HepG2 (cell line): ENCODE results near the gene TRMT10C. TPM values are rescaled to one million over a fixed set of nuclear protein-coding genes. Genes with fewer than 3 reads are reported as not detected.
A peak's percentile ranks its signal among the peaks of the same experiment; 100 is the strongest.

Source experiments
- DMAP1 ChIP-seq: IDR thresholded peaks from 2 replicates; pipeline ENCODE4 v1.6.1; 2016
- DPF2 ChIP-seq: sonication (generic); formaldehyde crosslinking; IDR thresholded peaks from 2 replicates; pipeline ENCODE4 v1.4.0; 2020; ENCODE audit warnings: mild to moderate bottlenecking, low read depth, missing genetic modification reagents, borderline replicate concordance
- FOXP1 ChIP-seq, 2 experiments: fragments of 450-650 bp in 1 of 2; IDR thresholded peaks; 2 replicates each; pipeline ENCODE4 v1.6.1; 2017 to 2018; ENCODE audit warnings: antibody characterized with exemption in 1 of 2
- GABPB1 ChIP-seq: IDR thresholded peaks from 2 replicates; pipeline ENCODE4 v1.6.1; 2016; ENCODE audit warnings: mild to moderate bottlenecking, missing genetic modification reagents, moderate library complexity, missing compliant biosample characterization
- SOX13 ChIP-seq, 3 experiments: fragments of 450-650 bp in 1 of 3; sonication (generic) in 1 of 3; formaldehyde crosslinking in 1 of 3; IDR thresholded peaks in 2 of 3; conservative IDR thresholded peaks in 1 of 3; 2 replicates each; pipeline versions ENCODE4 v1.5.0 to v1.6.1; 2016 to 2020; ENCODE audit warnings: antibody characterized with exemption in 1 of 3, mild to moderate bottlenecking in 1 of 3, missing compliant biosample characterization in 1 of 3, missing genetic modification reagents in 1 of 3, moderate library complexity in 1 of 3
- SP4 ChIP-seq: sonication (generic); formaldehyde crosslinking; IDR thresholded peaks from 2 replicates; pipeline ENCODE4 v1.8.1; 2023; ENCODE audit warnings: mild to moderate bottlenecking, missing genetic modification reagents
- ZNF562 ChIP-seq: sonication (generic); formaldehyde crosslinking; IDR thresholded peaks from 2 replicates; pipeline ENCODE4 v1.8.0; 2022; ENCODE audit warnings: missing genetic modification reagents, borderline replicate concordance
- ZNF567 ChIP-seq: sonication (generic); formaldehyde crosslinking; IDR thresholded peaks from 2 replicates; pipeline ENCODE4 v1.8.1; 2023; ENCODE audit warnings: mild to moderate bottlenecking, missing genetic modification reagents, borderline replicate concordance
- ZNF644 ChIP-seq: IDR thresholded peaks from 2 replicates; pipeline ENCODE4 v1.6.1; 2016; ENCODE audit warnings: low read depth
- ZNF780A ChIP-seq: sonication (generic); formaldehyde crosslinking; IDR thresholded peaks from 2 replicates; pipeline ENCODE4 v1.8.0; 2022; ENCODE audit warnings: mild to moderate bottlenecking, missing genetic modification reagents, moderate library complexity
- ZNF878 ChIP-seq: sonication (generic); formaldehyde crosslinking; IDR thresholded peaks from 2 replicates; pipeline ENCODE4 v1.8.1; 2023; ENCODE audit warnings: mild to moderate bottlenecking, missing genetic modification reagents, moderate library complexity
- polyA plus RNA-seq, 8 experiments: library from polyadenylated mRNA; depleted of rRNA in 3 of 8; stranded (reverse) in 7 of 8; unstranded in 1 of 8; fragments of >200 nt; fragmentation: Illumina TruSeq in 4 of 8; extraction: Trizol in 4 of 8; gene quantifications; 2 replicates each; pipeline versions ENCODE4 v1.2.1 to v1.2.3, GENCODE V29; 2011 to 2016; ENCODE audit warnings: low read depth in 4 of 8, missing spikeins in 1 of 8, mixed read lengths in 1 of 8; ENCODE audit not compliant: insufficient read depth in 1 of 8
- total RNA-seq, 5 experiments: library from RNA; depleted of rRNA; stranded (reverse); fragments of >200 nt; fragmentation: Illumina TruSeq; extraction: Trizol; gene quantifications; 2 replicates each; pipeline ENCODE4 v1.2.3, GENCODE V29; 2016; ENCODE audit warnings: low read depth in 1 of 5
- TF ChIP-seq, protein P1 (sequence below): sonication (generic); formaldehyde crosslinking; IDR thresholded peaks from 2 replicates; pipeline ENCODE4 v1.4.0; 2020; ENCODE audit warnings: mild to moderate bottlenecking, missing genetic modification reagents
- TF ChIP-seq, protein P2 (sequence below): conservative IDR thresholded peaks from 2 replicates; pipeline ENCODE4 v1.6.1; 2018; ENCODE audit warnings: missing genetic modification reagents
- TF ChIP-seq, protein P3 (sequence below): sonication (generic); formaldehyde crosslinking; IDR thresholded peaks from 2 replicates; pipeline ENCODE4 v1.4.0; 2020; ENCODE audit warnings: missing genetic modification reagents, mild to moderate bottlenecking, borderline replicate concordance
- TF ChIP-seq, protein P4 (sequence below): sonication (generic); formaldehyde crosslinking; conservative IDR thresholded peaks from 2 replicates; pipeline ENCODE4 v1.8.0; 2022; ENCODE audit warnings: mild to moderate bottlenecking, moderate library complexity, missing genetic modification reagents
- TF ChIP-seq, protein P5 (sequence below), 2 experiments: fragments of 450-650 bp in 1 of 2; sonication (generic) in 1 of 2; formaldehyde crosslinking; IDR thresholded peaks; 2 replicates each; pipeline versions ENCODE4 v1.5.0 to v1.8.0; 2020 to 2022; ENCODE audit warnings: mild to moderate bottlenecking in 1 of 2, missing genetic modification reagents in 1 of 2

Gene TRMT10C
- total and polyA plus RNA-seq, 2 of the 13 experiments (the other 11 are each of a cell fraction or from before 2014, with no cell fraction given): 10.8 to 39.2 TPM

DNA sequence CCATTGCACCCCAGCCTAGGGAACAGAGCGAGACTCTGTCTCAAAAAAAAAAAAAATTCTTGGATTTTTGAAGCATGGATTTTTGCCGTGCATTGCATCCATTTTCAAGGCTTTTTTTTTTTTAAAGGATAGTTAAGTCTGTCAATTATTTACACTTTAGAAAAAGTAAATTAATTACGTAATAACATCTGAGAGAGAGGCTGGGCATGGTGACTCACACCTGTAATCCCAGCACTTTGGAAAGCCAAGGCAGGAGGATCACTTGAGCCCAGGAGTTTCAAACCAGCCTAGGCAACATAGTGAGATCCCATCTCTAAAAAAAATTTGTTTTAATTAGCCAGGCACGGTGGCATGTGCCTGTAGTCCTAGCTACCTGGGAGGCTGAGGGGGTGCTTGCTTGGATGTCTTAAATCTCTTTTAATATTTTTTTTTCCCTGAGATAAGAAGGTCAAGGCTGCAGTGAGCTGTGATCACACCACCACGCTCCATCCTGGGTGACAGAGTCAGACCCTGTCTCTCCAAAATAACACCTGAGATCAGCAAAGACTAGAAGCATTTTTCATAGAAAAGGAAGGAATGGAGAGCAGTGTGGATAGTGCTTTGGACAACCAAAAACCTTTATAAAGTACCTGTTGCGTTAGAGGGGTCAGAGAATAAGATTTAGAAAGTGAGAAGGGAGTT lies 41.8 kb upstream of the TRMT10C start (continued):
- TF ChIP-seq, protein P1, sequence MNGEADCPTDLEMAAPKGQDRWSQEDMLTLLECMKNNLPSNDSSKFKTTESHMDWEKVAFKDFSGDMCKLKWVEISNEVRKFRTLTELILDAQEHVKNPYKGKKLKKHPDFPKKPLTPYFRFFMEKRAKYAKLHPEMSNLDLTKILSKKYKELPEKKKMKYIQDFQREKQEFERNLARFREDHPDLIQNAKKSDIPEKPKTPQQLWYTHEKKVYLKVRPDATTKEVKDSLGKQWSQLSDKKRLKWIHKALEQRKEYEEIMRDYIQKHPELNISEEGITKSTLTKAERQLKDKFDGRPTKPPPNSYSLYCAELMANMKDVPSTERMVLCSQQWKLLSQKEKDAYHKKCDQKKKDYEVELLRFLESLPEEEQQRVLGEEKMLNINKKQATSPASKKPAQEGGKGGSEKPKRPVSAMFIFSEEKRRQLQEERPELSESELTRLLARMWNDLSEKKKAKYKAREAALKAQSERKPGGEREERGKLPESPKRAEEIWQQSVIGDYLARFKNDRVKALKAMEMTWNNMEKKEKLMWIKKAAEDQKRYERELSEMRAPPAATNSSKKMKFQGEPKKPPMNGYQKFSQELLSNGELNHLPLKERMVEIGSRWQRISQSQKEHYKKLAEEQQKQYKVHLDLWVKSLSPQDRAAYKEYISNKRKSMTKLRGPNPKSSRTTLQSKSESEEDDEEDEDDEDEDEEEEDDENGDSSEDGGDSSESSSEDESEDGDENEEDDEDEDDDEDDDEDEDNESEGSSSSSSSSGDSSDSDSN (CRISPR knock-in tag): no peak
- TF ChIP-seq ZNF878 (CRISPR knock-in tag) (peak; percentile 54; the same call in 1 of the 2 replicates), ZNF562 (CRISPR knock-in tag) (no peak), SOX13 (IDR thresholded peaks at IDR 0.05) (no peak), SOX13 (CRISPR knock-in tag; conservative IDR thresholded peaks at IDR 0.05 in 1 of 2, IDR thresholded peaks at IDR 0.05 in 1 of 2) (peak in 1 of 2 experiments; percentile 29; a peak in 1 of 4 replicates), DPF2 (no peak), SP4 (CRISPR knock-in tag) (no peak), FOXP1 (IDR thresholded peaks at IDR 0.05) (no peak), FOXP1 (CRISPR knock-in tag; IDR thresholded peaks at IDR 0.05) (peak; percentile 45; the same call in 1 of the 2 replicates), DMAP1 (no peak), GABPB1 (no peak), ZNF644 (CRISPR knock-in tag) (peak; percentile 28; the same call in 1 of the 2 replicates), ZNF567 (CRISPR knock-in tag) (no peak), ZNF780A (CRISPR knock-in tag) (no peak)
- TF ChIP-seq, protein P2, sequence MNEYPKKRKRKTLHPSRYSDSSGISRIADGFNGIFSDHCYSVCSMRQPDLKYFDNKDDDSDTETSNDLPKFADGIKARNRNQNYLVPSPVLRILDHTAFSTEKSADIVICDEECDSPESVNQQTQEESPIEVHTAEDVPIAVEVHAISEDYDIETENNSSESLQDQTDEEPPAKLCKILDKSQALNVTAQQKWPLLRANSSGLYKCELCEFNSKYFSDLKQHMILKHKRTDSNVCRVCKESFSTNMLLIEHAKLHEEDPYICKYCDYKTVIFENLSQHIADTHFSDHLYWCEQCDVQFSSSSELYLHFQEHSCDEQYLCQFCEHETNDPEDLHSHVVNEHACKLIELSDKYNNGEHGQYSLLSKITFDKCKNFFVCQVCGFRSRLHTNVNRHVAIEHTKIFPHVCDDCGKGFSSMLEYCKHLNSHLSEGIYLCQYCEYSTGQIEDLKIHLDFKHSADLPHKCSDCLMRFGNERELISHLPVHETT: no peak
- TF ChIP-seq, protein P3, sequence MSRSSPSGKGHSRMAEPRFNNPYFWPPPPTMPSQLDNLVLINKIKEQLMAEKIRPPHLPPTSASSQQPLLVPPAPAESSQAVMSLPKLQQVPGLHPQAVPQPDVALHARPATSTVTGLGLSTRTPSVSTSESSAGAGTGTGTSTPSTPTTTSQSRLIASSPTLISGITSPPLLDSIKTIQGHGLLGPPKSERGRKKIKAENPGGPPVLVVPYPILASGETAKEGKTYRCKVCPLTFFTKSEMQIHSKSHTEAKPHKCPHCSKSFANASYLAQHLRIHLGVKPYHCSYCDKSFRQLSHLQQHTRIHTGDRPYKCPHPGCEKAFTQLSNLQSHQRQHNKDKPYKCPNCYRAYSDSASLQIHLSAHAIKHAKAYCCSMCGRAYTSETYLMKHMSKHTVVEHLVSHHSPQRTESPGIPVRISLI (CRISPR knock-in tag): peak; percentile 83; the same call in 1 of the 2 replicates
- TF ChIP-seq, protein P4, sequence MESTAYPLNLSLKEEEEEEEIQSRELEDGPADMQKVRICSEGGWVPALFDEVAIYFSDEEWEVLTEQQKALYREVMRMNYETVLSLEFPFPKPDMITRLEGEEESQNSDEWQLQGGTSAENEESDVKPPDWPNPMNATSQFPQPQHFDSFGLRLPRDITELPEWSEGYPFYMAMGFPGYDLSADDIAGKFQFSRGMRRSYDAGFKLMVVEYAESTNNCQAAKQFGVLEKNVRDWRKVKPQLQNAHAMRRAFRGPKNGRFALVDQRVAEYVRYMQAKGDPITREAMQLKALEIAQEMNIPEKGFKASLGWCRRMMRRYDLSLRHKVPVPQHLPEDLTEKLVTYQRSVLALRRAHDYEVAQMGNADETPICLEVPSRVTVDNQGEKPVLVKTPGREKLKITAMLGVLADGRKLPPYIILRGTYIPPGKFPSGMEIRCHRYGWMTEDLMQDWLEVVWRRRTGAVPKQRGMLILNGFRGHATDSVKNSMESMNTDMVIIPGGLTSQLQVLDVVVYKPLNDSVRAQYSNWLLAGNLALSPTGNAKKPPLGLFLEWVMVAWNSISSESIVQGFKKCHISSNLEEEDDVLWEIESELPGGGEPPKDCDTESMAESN (CRISPR knock-in tag): no peak
- TF ChIP-seq, protein P5, sequence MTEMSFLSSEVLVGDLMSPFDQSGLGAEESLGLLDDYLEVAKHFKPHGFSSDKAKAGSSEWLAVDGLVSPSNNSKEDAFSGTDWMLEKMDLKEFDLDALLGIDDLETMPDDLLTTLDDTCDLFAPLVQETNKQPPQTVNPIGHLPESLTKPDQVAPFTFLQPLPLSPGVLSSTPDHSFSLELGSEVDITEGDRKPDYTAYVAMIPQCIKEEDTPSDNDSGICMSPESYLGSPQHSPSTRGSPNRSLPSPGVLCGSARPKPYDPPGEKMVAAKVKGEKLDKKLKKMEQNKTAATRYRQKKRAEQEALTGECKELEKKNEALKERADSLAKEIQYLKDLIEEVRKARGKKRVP (CRISPR knock-in tag; IDR thresholded peaks at IDR 0.05): no peak
